Measurements from ENCODE around the gene INPP5A.

The INPP5A gene

DNA sequence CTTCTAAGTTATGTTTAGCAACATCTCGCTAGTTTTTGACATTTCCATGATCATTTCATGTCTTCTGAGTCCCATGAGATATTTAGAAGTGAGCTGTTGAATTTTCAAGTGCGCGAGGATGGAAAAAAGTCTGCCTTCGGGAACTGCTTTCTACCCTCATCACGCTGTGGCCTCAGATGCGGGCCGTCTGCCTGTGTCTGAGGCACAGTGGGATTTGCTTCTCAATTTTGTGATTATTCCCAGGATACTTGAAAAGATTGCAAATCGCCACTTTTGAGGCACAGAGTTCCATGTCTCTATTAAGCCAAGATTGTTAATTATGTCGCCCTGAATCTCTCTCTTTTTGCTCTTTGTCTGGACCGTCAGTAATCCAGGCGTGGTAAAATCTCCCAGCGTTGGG, 279.1 kb downstream of the INPP5A start:
- no peak for DNase-seq
- TF ChIP-seq GATA1 (IDR thresholded peaks at IDR 0.05; ENCODE audit: low read depth, low read length), result no peak
- TF ChIP-seq POLR2A (IDR thresholded peaks at IDR 0.05; ENCODE audit: low read length), result no peak

DNA sequence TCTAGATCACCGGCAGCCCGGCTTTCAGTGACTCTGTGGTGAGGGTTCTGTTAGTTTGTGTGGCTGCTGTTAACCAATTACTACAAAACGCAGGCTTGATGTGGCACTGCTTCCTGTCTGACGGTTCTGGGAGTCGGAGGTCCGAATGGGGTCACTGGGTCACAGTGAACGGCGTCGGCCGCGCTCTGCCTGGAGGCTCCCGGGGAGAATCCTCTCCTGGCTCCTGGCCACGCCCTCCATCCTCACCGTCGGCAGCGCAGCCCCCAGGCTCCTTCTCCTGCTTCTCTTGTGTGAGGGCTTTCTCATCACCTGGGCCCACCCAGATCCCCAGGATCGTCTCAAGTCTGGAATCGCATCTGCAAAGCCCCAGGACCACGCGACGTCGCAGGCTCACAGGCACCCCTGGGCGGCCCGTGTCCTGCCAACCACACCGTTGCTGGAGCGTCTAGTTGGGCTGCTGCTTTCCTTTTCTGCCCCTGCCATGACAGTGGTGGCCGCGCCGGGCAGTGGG, 280.2 kb downstream of the INPP5A start:
- DNase-seq, result no peak

GRCh38 chr10:132820056-132820455, 282.5 kb downstream of the INPP5A start:
- no peak for DNase-seq
- TF ChIP-seq GATA1 (IDR thresholded peaks at IDR 0.05; ENCODE audit: low read depth, low read length) (no peak), POLR2A (IDR thresholded peaks at IDR 0.05; ENCODE audit: low read length) (no peak)

More for the DNA sequence above, 280.2 kb downstream of the INPP5A start:
- TF ChIP-seq POLR2A (IDR thresholded peaks at IDR 0.05; ENCODE audit: low read length), result no peak
- no peak for TF ChIP-seq GATA1 (IDR thresholded peaks at IDR 0.05; ENCODE audit: low read depth, low read length)

- DNase-seq, result peak in 1 of 2 experiments; percentile 15
Measured at GRCh38 chr10:132825783-132826523, 288.4 kb downstream of the INPP5A start.

DNA sequence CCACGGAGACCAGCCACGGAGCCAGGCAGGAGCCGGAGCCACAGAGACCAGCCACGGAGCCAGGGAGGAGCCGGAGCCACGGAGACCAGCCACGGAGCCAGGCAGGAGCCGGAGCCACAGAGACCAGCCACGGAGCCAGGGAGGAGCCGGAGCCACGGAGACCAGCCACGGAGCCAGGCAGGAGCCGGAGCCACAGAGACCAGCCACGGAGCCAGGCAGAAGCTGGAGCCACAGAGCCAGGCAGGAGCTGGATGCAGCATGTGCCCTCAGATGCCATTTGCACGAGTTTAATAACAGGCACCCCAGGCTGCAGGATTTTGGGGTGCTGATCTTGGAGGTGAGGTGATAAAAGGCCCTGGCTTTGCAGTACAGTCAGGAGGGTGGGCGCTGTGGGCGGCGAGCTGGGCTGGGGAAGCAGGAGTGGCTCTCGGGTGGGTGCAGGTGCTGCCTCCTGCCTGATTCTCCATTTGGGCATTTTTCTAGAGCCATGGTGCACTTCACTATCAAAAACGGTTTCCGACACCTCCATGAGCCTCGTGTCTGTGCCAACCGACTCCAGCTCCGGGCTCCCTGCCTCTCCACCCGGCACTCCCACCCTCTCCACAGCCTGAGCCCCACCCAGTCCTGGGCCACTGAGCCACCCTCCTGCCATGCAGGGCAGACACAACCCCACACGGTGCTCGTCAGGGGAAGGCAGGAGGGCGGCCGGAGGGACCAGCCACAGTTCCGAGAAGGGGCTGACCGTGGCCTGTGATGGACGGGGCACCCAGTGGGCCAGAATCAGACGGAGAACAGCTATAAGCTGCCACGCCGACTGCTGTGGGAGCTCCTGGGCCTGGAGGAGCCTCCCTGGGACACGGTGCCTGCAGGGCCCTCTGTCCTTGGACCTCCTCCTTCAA, 289.2 kb downstream of the INPP5A start:
- no peak for DNase-seq
- no peak for TF ChIP-seq GATA1 (IDR thresholded peaks at IDR 0.05; ENCODE audit: low read depth, low read length)
- no peak for TF ChIP-seq POLR2A (IDR thresholded peaks at IDR 0.05; ENCODE audit: low read length)

DNA sequence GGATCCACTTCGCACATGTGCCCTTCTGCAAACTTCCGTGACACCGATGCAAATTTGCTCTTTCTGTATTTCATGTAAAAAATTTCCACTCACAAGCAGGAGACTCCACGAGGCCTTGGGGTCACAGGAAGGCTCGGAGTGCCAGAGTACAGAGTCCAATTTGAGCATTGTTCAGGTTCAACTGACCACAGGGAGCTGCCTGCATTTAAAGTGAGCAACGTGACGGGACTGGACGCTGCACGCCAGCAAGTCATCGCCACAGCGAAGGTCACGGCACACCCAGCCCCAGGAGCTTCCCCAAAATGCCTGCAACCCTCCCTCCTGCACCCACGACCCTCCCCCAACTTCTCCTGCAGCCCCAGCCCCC, 289.8 kb downstream of the INPP5A start:
- no peak for TF ChIP-seq GATA1 (IDR thresholded peaks at IDR 0.05; ENCODE audit: low read depth, low read length)
- TF ChIP-seq POLR2A (IDR thresholded peaks at IDR 0.05; ENCODE audit: low read length), result no peak
- DNase-seq, result no peak

GRCh38 chr10:132827861-132828539, 290.4 kb downstream of the INPP5A start:
- no peak for DNase-seq
- no peak for TF ChIP-seq GATA1 (IDR thresholded peaks at IDR 0.05; ENCODE audit: low read depth, low read length)
- TF ChIP-seq POLR2A (IDR thresholded peaks at IDR 0.05; ENCODE audit: low read length), result no peak

DNA sequence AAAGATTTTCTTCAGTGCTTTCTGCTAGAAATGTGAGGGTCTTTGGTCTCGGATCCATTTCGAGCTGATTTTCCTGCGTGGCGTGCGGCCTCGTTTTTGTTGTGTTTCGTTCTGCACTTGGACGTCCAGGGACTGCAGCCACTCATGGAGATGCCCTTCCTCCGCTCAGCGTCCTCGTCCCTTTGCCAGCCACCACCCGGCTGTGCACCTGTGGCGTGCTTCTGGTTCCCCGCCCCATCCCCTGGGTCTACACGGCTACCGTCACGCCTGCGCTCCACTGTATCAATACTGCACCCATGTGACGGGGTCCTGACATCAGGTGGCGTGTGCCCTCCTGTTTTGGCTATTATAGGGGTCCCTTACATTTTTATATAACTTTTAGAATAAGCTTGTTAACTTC, 291.1 kb downstream of the INPP5A start:
- DNase-seq, result no peak
- no peak for TF ChIP-seq POLR2A (IDR thresholded peaks at IDR 0.05; ENCODE audit: low read length)
- no peak for TF ChIP-seq GATA1 (IDR thresholded peaks at IDR 0.05; ENCODE audit: low read depth, low read length)

DNA sequence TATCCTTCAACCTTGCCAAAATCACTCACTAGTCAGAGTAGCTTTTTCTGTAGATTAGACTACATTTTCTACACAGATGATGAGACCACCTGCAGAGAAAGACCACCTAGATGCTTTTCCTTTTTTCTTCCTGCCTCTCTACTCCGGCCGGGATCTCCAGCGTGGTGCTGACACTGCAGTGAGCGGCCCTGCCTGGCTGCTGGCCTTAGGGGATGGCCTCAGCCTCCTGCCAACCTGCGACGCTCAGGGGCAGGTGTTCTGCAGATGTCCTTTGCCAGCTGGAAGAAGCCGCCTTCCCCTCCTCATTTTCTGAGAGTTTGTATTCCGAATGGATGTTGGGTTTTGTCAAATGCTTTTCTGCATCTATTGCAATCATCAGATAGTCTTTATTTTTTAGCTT, 291.8 kb downstream of the INPP5A start:
- TF ChIP-seq POLR2A (IDR thresholded peaks at IDR 0.05; ENCODE audit: low read length) (no peak), GATA1 (IDR thresholded peaks at IDR 0.05; ENCODE audit: low read depth, low read length) (no peak)
- DNase-seq, result no peak

DNA sequence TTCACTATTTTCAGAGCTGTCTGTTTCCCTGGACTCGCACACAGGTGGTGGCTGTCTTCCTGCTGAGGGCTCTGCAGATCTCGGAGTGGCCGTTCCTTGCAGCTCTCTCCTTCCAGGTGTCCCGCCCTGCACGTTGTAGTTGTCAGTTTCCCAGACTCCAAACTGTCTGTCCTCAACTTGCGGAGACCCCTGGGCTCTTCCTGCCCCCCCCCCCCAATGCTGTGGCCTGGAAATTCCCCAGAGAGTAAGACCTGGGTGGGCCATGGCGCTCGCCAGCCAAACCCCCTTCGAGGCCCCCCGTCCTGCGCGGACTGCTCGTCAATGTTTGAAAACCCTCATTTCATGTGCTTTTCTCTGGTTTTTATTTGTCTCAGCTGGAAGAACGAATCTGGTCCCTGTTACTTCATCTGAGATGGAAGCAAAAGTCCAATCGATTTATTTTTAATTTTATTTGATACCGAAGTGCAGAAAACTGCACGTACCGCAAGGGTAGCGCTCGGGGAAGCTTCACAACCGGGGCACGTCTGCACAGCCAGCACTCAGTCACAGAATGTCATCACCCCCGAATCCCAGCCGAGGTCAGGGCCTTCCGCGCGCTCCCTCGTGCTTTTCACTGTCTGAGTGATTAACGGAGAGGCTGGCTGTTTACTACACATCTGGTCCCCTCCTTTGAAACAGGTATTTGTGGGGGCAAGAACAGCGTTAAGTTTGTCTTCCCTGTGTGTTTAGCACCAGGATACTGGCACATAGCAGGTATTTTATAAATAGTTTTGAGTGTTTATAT, 294.8 kb downstream of the INPP5A start:
- DNase-seq, result no peak
- no peak for TF ChIP-seq POLR2A (IDR thresholded peaks at IDR 0.05; ENCODE audit: low read length)
- TF ChIP-seq GATA1 (IDR thresholded peaks at IDR 0.05; ENCODE audit: low read depth, low read length), result no peak

All from erythroblast (primary cell).